Thyroid gland (tissue), 4 donors: ENCODE results near the gene VKORC1L1.
"Not testable (repeated sequence)": the region's sequence is repeated elsewhere in the genome, so short reads cannot be mapped to it uniquely, and the experiment has no call there.

Source experiments
- CTCF ChIP-seq, 6 experiments: fragments of 200-600 bp in 3 of 6; fragments of 450-650 bp in 3 of 6; sonication (generic) in 3 of 6; IDR thresholded peaks; one replicate each; pipeline ENCODE4 v1.5.1; 2016 to 2019; ENCODE audit warnings: antibody characterized with exemption in 6 of 6, mild to moderate bottlenecking in 2 of 6, inconsistent platforms in 1 of 6, moderate library complexity in 1 of 6
- POLR2A ChIP-seq, 2 donors: fragments of 450-650 bp; IDR thresholded peaks; one replicate each; pipeline ENCODE4 v1.6.1; 2017; ENCODE audit warnings: antibody characterized with exemption in 2 of 2, mild to moderate bottlenecking in 2 of 2, moderate library complexity in 1 of 2

GRCh38 chr7:65897289-65897688, 24.4 kb downstream of the VKORC1L1 start:
- not testable (repeated sequence) for TF ChIP-seq CTCF, POLR2A (IDR thresholded peaks at IDR 0.05)
